ENCODE results near the gene TENM4.

Gene TENM4

GRCh38 chr11:79392161-79392560 lies 48.7 kb downstream of the TENM4 start:
- DNase-seq (ENCODE audit: low read depth in 2 of 2, low spot score in 1 of 2): no peak

GRCh38 chr11:79390923-79391322 lies 49.9 kb downstream of the TENM4 start:
- DNase-seq (ENCODE audit: low read depth in 2 of 2, low spot score in 1 of 2): no peak

- DNase-seq (ENCODE audit: low read depth in 2 of 2, low spot score in 1 of 2): no peak
Observed at GRCh38 chr11:79390477-79390876, 50.4 kb downstream of the TENM4 start.

- no peak for DNase-seq (ENCODE audit: low read depth in 2 of 2, low spot score in 1 of 2)
Observed at GRCh38 chr11:79388201-79388600, 52.6 kb downstream of the TENM4 start.

- DNase-seq (ENCODE audit: low read depth in 2 of 2, low spot score in 1 of 2): no peak
Observed at GRCh38 chr11:79383874-79384273, 57.0 kb downstream of the TENM4 start.

GRCh38 chr11:79382301-79383050 lies 58.4 kb downstream of the TENM4 start:
- DNase-seq (ENCODE audit: low read depth in 2 of 2, low spot score in 1 of 2): no peak

- DNase-seq (ENCODE audit: low read depth in 2 of 2, low spot score in 1 of 2): no peak
Observed at GRCh38 chr11:79381036-79381435, 59.8 kb downstream of the TENM4 start.

GRCh38 chr11:79377406-79377805 lies 63.4 kb downstream of the TENM4 start:
- DNase-seq (ENCODE audit: low read depth in 2 of 2, low spot score in 1 of 2): no peak

GRCh38 chr11:79375818-79376550 lies 64.8 kb downstream of the TENM4 start:
- DNase-seq (ENCODE audit: low read depth in 2 of 2, low spot score in 1 of 2): no peak

- no peak for DNase-seq (ENCODE audit: low read depth in 2 of 2, low spot score in 1 of 2)
Observed at GRCh38 chr11:79374727-79375126, 66.1 kb downstream of the TENM4 start.

GRCh38 chr11:79371724-79372123 lies 69.1 kb downstream of the TENM4 start:
- no peak for DNase-seq (ENCODE audit: low read depth in 2 of 2, low spot score in 1 of 2)

GRCh38 chr11:79371152-79371551 lies 69.7 kb downstream of the TENM4 start:
- no peak for DNase-seq (ENCODE audit: low read depth in 2 of 2, low spot score in 1 of 2)

GRCh38 chr11:79369055-79369454 lies 71.8 kb downstream of the TENM4 start:
- DNase-seq (ENCODE audit: low read depth in 2 of 2, low spot score in 1 of 2): no peak

- no peak for DNase-seq (ENCODE audit: low read depth in 2 of 2, low spot score in 1 of 2)
Observed at GRCh38 chr11:79367844-79368243, 73.0 kb downstream of the TENM4 start.

- no peak for DNase-seq (ENCODE audit: low read depth in 2 of 2, low spot score in 1 of 2)
Observed at GRCh38 chr11:79366218-79366617, 74.6 kb downstream of the TENM4 start.

- DNase-seq (ENCODE audit: low read depth in 2 of 2, low spot score in 1 of 2): no peak
Observed at GRCh38 chr11:79363861-79364378, 76.9 kb downstream of the TENM4 start.

- DNase-seq (ENCODE audit: low read depth in 2 of 2, low spot score in 1 of 2): no peak
Observed at GRCh38 chr11:79363256-79363655, 77.6 kb downstream of the TENM4 start.

- DNase-seq (ENCODE audit: low read depth in 2 of 2, low spot score in 1 of 2): no peak
Observed at GRCh38 chr11:79362821-79363220, 78.0 kb downstream of the TENM4 start.

GRCh38 chr11:79362206-79362757 lies 78.5 kb downstream of the TENM4 start:
- no peak for DNase-seq (ENCODE audit: low read depth in 2 of 2, low spot score in 1 of 2)

- DNase-seq (ENCODE audit: low read depth in 2 of 2, low spot score in 1 of 2): no peak
Observed at GRCh38 chr11:79358258-79358657, 82.6 kb downstream of the TENM4 start.

- DNase-seq (ENCODE audit: low read depth in 2 of 2, low spot score in 1 of 2): no peak
Observed at GRCh38 chr11:79353706-79354105, 87.1 kb downstream of the TENM4 start.

GRCh38 chr11:79352349-79352703 lies 88.5 kb downstream of the TENM4 start:
- no peak for DNase-seq (ENCODE audit: low read depth in 2 of 2, low spot score in 1 of 2)

Data from stimulated activated CD8-positive, alpha-beta memory T cell treated with anti-CD3 and anti-CD28 coated beads, Interleukin-4, amount 100 ng/mL, for 1 hour (primary cell).